ENCODE data around the gene ZNF397. TPM values are rescaled to one million over a fixed set of nuclear protein-coding genes. Genes with fewer than 3 reads are reported as not detected.

ZNF397 gene
- total and polyA plus RNA-seq, 4 donors: 3.8 to 20.0 (median 9.6) TPM

GRCh38 chr18:35247412-35248249, 6.8 kb downstream of the ZNF397 start:
- H3K4me3 ChIP-seq (ENCODE audit: low read depth in 1 of 3, low read length in 3 of 3): peak overlapping the region in 1 of 3 donors; percentile 36
- H3K36me3 ChIP-seq (ENCODE audit: control insufficient read depth in 4 of 4, insufficient read depth in 3 of 4, low read depth in 1 of 4, low read length in 3 of 4): peaks cover 19 to 85% (median 71%) of the 10 kb centered on the region in 4 donors
- no peaks in the 10 kb centered on the region for H3K4me1 ChIP-seq (ENCODE audit: control insufficient read depth in 4 of 4, insufficient read depth in 4 of 4, low read length in 3 of 4)
- H3K27me3 ChIP-seq (ENCODE audit: control insufficient read depth in 4 of 4, insufficient read depth in 4 of 4, low read length in 3 of 4): no peaks in the 10 kb centered on the region
- 97% methylated on average over 14 of the region's 14 CpGs for WGBS
- no peak for DNase-seq (ENCODE audit: low spot score)
- peaks cover 17 to 59% (median 37%) of the 10 kb centered on the region in 4 donors for H3K9me3 ChIP-seq (ENCODE audit: control insufficient read depth in 4 of 4, low read length in 3 of 4)
- no peak overlapping the region for H3K9ac ChIP-seq (ENCODE audit: low read depth in 1 of 2, low read length in 2 of 2)
- no peak for TF ChIP-seq MAX (IDR thresholded peaks at IDR 0.05)
- TF ChIP-seq HNF4G (IDR thresholded peaks at IDR 0.05): no peak
- no peak for TF ChIP-seq RAD21 (IDR thresholded peaks at IDR 0.05)
- no peak for TF ChIP-seq ATF3 (IDR thresholded peaks at IDR 0.05)
- no peak for TF ChIP-seq SP1 (IDR thresholded peaks at IDR 0.05)
- TF ChIP-seq JUND (IDR thresholded peaks at IDR 0.05): no peak
- TF ChIP-seq YY1 (IDR thresholded peaks at IDR 0.05): no peak
- TF ChIP-seq NR2F2 (IDR thresholded peaks at IDR 0.05): no peak
- TF ChIP-seq GABPA (IDR thresholded peaks at IDR 0.05 in 1 of 2, conservative IDR thresholded peaks at IDR 0.05 in 1 of 2): no peak
- TF ChIP-seq EGR1 (IDR thresholded peaks at IDR 0.05; ENCODE audit: low read depth in 2 of 2): no peak
- no peak for TF ChIP-seq CTCF (IDR thresholded peaks at IDR 0.05; ENCODE audit: low read depth, low read length, missing input control)
- TF ChIP-seq REST (IDR thresholded peaks at IDR 0.05): no peak
- TF ChIP-seq FOXA2 (IDR thresholded peaks at IDR 0.05): no peak
- no peak for TF ChIP-seq ZBTB33 (IDR thresholded peaks at IDR 0.05)
- no peak for TF ChIP-seq FOXA1 (IDR thresholded peaks at IDR 0.05)
- no peak overlapping the region for H3K27ac ChIP-seq (ENCODE audit: low read depth in 1 of 2, low read length in 2 of 2)

Measured in liver (tissue), 9 donors.